Esophagus (tissue), 2 donors: ENCODE results near the gene ITGA11. TPM values are rescaled to one million over a fixed set of nuclear protein-coding genes. Genes with fewer than 3 reads are reported as not detected.

Experiments used
- H3K27ac ChIP-seq, 2 donors: one replicate each; pipeline ENCODE4 v1.5.1; 2013; ENCODE audit warnings: low read depth in 2 of 2, mild to moderate bottlenecking in 2 of 2, inconsistent platforms in 1 of 2, low read length in 1 of 2, moderate library complexity in 1 of 2
- H3K27me3 ChIP-seq, 2 donors: one replicate each; pipeline ENCODE4 v1.6.1; 2013; ENCODE audit warnings: low read length in 2 of 2, control low read depth in 1 of 2, mild to moderate bottlenecking in 1 of 2; ENCODE audit not compliant: insufficient read depth in 2 of 2, control insufficient read depth in 1 of 2
- H3K36me3 ChIP-seq, 2 donors: one replicate each; pipeline ENCODE4 v1.6.1; 2013; ENCODE audit warnings: low read length in 1 of 2; ENCODE audit not compliant: control insufficient read depth in 2 of 2, insufficient read depth in 2 of 2
- H3K4me1 ChIP-seq, 2 donors: one replicate each; pipeline ENCODE4 v1.6.1; 2013; ENCODE audit warnings: low read length in 1 of 2; ENCODE audit not compliant: control insufficient read depth in 2 of 2, insufficient read depth in 2 of 2
- H3K4me3 ChIP-seq, 2 donors: one replicate each; pipeline ENCODE4 v1.5.1; 2013; ENCODE audit warnings: low read length in 2 of 2, mild to moderate bottlenecking in 2 of 2, low read depth in 1 of 2, moderate library complexity in 1 of 2
- H3K9me3 ChIP-seq, 2 donors: one replicate each; pipeline ENCODE4 v1.6.1; 2013; ENCODE audit warnings: mild to moderate bottlenecking in 2 of 2, low read depth in 1 of 2, low read length in 1 of 2, moderate library complexity in 1 of 2; ENCODE audit not compliant: control insufficient read depth in 2 of 2, insufficient read depth in 1 of 2
- WGBS, 2 donors: extraction: QIAGEN DNeasy Blood & Tissue Kit; methylation state at CpG; one replicate each; pipeline ENCODE4 v1.1.7; 2013; 5-methylcytosine and 5-hydroxymethylcytosine counted together
- polyA plus RNA-seq, 2 donors: library from polyadenylated mRNA; stranded (reverse); fragments of 200-250 nt; gene quantifications; one replicate each; pipeline ENCODE4 v1.2.3, GENCODE V29; 2013
- donor health status: healthy with polysubstance abuse.
- donor health status: Bipolar disorder and iron deficiency.

The ITGA11 gene
- polyA plus RNA-seq, 2 donors: 0.14 to 0.45 TPM

DNA sequence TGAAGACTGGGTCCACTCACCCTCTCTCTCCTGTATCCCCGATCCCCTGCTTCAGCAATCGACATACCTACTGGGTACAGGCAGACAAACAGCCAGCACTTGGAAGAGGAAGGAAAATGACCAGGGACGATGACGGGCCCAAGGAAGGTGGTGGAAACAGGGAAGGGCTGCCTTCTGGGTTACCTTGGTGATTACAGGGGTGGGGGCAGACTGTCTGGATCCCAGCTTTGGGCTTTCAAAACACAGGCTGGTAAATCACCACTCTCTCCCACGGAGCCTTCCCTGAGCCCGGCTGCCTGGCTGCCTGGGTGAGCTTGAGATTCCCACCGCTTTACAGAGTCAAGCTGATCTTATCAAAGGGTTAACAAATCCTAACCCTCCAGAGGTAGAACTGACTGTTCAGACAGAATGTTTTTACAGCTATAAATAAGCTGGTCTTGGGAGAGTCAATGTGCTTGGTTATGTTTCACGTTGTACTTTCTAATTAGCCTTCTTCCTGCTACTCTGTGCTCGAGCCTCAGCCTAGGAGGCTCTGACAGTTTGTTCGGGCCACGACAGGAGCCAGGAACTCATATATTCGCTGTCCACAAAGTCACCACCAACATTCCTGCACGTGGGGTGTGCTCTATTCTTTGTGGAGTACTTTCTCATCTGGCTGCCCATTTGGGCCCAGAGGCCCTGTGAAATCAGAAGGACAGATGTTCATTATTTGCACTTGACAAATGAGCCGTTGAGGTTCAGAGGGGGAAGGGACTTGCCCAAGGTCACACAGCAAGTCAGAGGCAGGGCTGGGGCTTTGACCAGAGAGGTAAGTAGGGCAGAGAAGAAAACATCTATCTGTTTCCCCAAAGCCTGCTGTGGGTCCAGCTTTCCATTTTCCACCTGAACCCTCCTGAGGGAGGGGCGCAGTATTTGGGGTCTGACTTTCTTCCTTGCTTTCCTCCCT is 91.0 kb downstream of the ITGA11 start:
- H3K9me3 ChIP-seq: no peaks in the 10 kb centered on the region
- peak overlapping the region in 1 of 2 donors; percentile 57 for H3K27ac ChIP-seq
- H3K4me1 ChIP-seq: peaks cover 2 to 3% of the 10 kb centered on the region in 2 donors
- no peaks in the 10 kb centered on the region for H3K36me3 ChIP-seq
- WGBS, 2 donors: 73 to 74% methylated on average over 15 of the region's 15 CpGs
- no peaks in the 10 kb centered on the region for H3K27me3 ChIP-seq
- H3K4me3 ChIP-seq: no peak overlapping the region

GRCh38 chr15:68339481-68339880 is 92.5 kb downstream of the ITGA11 start:
- Histone ChIP-seq H3K4me1 (peaks cover 2 to 3% of the 10 kb centered on the region in 2 donors), H3K36me3 (no peaks in the 10 kb centered on the region), H3K27ac (no peak overlapping the region), H3K27me3 (no peaks in the 10 kb centered on the region), H3K9me3 (no peaks in the 10 kb centered on the region), H3K4me3 (no peak overlapping the region)
- WGBS, 2 donors: 93 to 94% methylated on average over 10 of the region's 10 CpGs

GRCh38 chr15:68337826-68338225 is 94.1 kb downstream of the ITGA11 start:
- no peaks in the 10 kb centered on the region for H3K36me3 ChIP-seq
- H3K4me3 ChIP-seq: no peak overlapping the region
- H3K27me3 ChIP-seq: no peaks in the 10 kb centered on the region
- no peak overlapping the region for H3K27ac ChIP-seq
- H3K4me1 ChIP-seq: peaks cover 2 to 7% of the 10 kb centered on the region in 2 donors
- no peaks in the 10 kb centered on the region for H3K9me3 ChIP-seq
- WGBS, 2 donors: 48 to 57% methylated on average over 6 of the region's 6 CpGs

DNA sequence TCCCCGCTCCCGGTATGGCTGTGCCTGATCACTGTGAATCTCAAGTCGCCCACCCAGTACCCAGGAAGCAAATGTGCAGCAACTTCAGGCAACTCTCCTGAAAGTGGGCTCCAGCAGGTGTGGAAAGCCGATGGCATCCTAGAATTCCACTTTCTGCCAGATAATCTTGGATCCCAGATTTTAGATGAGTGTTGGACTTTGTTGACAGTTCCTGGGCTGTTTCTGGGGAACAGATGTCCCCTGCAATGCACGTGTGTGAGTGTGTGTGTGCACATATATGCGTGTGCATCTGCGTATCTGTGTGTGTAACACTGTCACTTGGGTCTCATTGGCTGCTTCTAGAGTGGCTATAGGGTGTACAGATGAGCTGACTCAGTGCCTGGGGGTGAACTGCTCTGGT is 95.4 kb downstream of the ITGA11 start:
- Histone ChIP-seq H3K4me3 (no peak overlapping the region), H3K36me3 (no peaks in the 10 kb centered on the region), H3K27me3 (no peaks in the 10 kb centered on the region), H3K4me1 (peaks cover 0 to 3% of the 10 kb centered on the region in 2 donors), H3K27ac (no peak overlapping the region), H3K9me3 (no peaks in the 10 kb centered on the region)
- WGBS, 2 donors: 86 to 89% methylated on average over 7 of the region's 7 CpGs

- Histone ChIP-seq H3K4me1 (peaks cover 0 to 3% of the 10 kb centered on the region in 2 donors), H3K36me3 (no peaks in the 10 kb centered on the region), H3K9me3 (no peaks in the 10 kb centered on the region), H3K27ac (no peak overlapping the region), H3K27me3 (no peaks in the 10 kb centered on the region), H3K4me3 (no peak overlapping the region)
- WGBS, 2 donors: 66 to 81% methylated on average over 14 of the region's 14 CpGs
Observed at GRCh38 chr15:68335655-68336054, 96.3 kb downstream of the ITGA11 start.

- no peaks in the 10 kb centered on the region for H3K36me3 ChIP-seq
- H3K4me3 ChIP-seq: no peak overlapping the region
- H3K4me1 ChIP-seq: peaks cover 0 to 3% of the 10 kb centered on the region in 2 donors
- no peaks in the 10 kb centered on the region for H3K9me3 ChIP-seq
- WGBS, 2 donors: 89 to 100% methylated on average over 1 of the region's 1 CpG
- H3K27ac ChIP-seq: no peak overlapping the region
- H3K27me3 ChIP-seq: no peaks in the 10 kb centered on the region
Observed at GRCh38 chr15:68335251-68335650, 96.7 kb downstream of the ITGA11 start.

- Histone ChIP-seq H3K27ac (no peak overlapping the region), H3K4me3 (no peak overlapping the region), H3K9me3 (no peaks in the 10 kb centered on the region), H3K36me3 (no peaks in the 10 kb centered on the region), H3K27me3 (no peaks in the 10 kb centered on the region), H3K4me1 (peaks cover 0 to 3% of the 10 kb centered on the region in 2 donors)
- WGBS, 2 donors: 64 to 68% methylated on average over 8 to 9 of the region's 9 CpGs
Observed at GRCh38 chr15:68334661-68335124, 97.3 kb downstream of the ITGA11 start.

GRCh38 chr15:68333775-68334470 is 98.0 kb downstream of the ITGA11 start:
- H3K9me3 ChIP-seq: no peaks in the 10 kb centered on the region
- no peaks in the 10 kb centered on the region for H3K27me3 ChIP-seq
- no peaks in the 10 kb centered on the region for H3K36me3 ChIP-seq
- peaks cover 0 to 3% of the 10 kb centered on the region in 2 donors for H3K4me1 ChIP-seq
- no peak overlapping the region for H3K4me3 ChIP-seq
- no peak overlapping the region for H3K27ac ChIP-seq
- 72 to 77% methylated on average over 8 of the region's 8 CpGs for WGBS, 2 donors

- Histone ChIP-seq H3K36me3 (no peaks in the 10 kb centered on the region), H3K4me1 (peaks cover 0 to 3% of the 10 kb centered on the region in 2 donors), H3K27ac (no peak overlapping the region), H3K9me3 (no peaks in the 10 kb centered on the region), H3K27me3 (no peaks in the 10 kb centered on the region), H3K4me3 (no peak overlapping the region)
- 94 to 95% methylated on average over 21 of the region's 21 CpGs for WGBS, 2 donors
Observed at GRCh38 chr15:68332266-68332665, 99.7 kb downstream of the ITGA11 start.
